ENCODE data around the gene SNRPA1.

Gene SNRPA1

GRCh38 chr15:101252836-101253235 lies 42.2 kb downstream of the SNRPA1 start:
- Histone ChIP-seq H3K4me2 (ENCODE audit: low read depth, low read length, poor library complexity, severe bottlenecking) (peak overlapping the region; percentile 76), H4K20me1 (ENCODE audit: low read depth, low read length) (0 out of 2 replicates have a peak, but pooled peaks cover 4% of the 10 kb centered on the region), H3K9me3 (ENCODE audit: insufficient read depth, low read length) (no peaks in the 10 kb centered on the region), H3K4me3 (ENCODE audit: insufficient read depth, low read length, poor library complexity, severe bottlenecking) (peak overlapping the region; percentile 77), H3K9ac (ENCODE audit: low read length) (peak overlapping the region; percentile 63), H2AFZ (ENCODE audit: low read depth, low read length, severe bottlenecking) (peak overlapping the region; percentile 84), H3K79me2 (ENCODE audit: insufficient read depth, low read length) (peaks cover 24% of the 10 kb centered on the region), H3K36me3 (ENCODE audit: low read length) (no peaks in the 10 kb centered on the region), H3K27me3 (ENCODE audit: low read length) (no peaks in the 10 kb centered on the region), H3K27ac (ENCODE audit: low read depth, low read length) (no peak overlapping the region), H3K9me2 (replicated peaks; ENCODE audit: insufficient read depth, low read length) (no peaks in the 10 kb centered on the region), H3F3A (ENCODE audit: insufficient read depth) (peaks cover 11% of the 10 kb centered on the region)
- no peak for TF ChIP-seq EZH2phosphoT487 (conservative IDR thresholded peaks at IDR 0.05; ENCODE audit: low read length)
- TF ChIP-seq, protein P1, sequence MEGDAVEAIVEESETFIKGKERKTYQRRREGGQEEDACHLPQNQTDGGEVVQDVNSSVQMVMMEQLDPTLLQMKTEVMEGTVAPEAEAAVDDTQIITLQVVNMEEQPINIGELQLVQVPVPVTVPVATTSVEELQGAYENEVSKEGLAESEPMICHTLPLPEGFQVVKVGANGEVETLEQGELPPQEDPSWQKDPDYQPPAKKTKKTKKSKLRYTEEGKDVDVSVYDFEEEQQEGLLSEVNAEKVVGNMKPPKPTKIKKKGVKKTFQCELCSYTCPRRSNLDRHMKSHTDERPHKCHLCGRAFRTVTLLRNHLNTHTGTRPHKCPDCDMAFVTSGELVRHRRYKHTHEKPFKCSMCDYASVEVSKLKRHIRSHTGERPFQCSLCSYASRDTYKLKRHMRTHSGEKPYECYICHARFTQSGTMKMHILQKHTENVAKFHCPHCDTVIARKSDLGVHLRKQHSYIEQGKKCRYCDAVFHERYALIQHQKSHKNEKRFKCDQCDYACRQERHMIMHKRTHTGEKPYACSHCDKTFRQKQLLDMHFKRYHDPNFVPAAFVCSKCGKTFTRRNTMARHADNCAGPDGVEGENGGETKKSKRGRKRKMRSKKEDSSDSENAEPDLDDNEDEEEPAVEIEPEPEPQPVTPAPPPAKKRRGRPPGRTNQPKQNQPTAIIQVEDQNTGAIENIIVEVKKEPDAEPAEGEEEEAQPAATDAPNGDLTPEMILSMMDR (IDR thresholded peaks at IDR 0.05; ENCODE audit: insufficient read depth, low read length, poor library complexity, severe bottlenecking) = no peak

- H3K4me3 ChIP-seq (ENCODE audit: insufficient read depth, low read length, poor library complexity, severe bottlenecking) = peak within 1 kb of the TSS; percentile 77
- no peak for TF ChIP-seq EZH2phosphoT487 (conservative IDR thresholded peaks at IDR 0.05; ENCODE audit: low read length)
- TF ChIP-seq, protein P1 (IDR thresholded peaks at IDR 0.05; ENCODE audit: insufficient read depth, low read length, poor library complexity, severe bottlenecking) = no peak
- peak within 1 kb of the TSS; percentile 76 for H3K4me2 ChIP-seq (ENCODE audit: low read depth, low read length, poor library complexity, severe bottlenecking)
- no peaks in the 10 kb centered on the region for H3K9me3 ChIP-seq (ENCODE audit: insufficient read depth, low read length)
- peak within 1 kb of the TSS; percentile 84 for H2AFZ ChIP-seq (ENCODE audit: low read depth, low read length, severe bottlenecking)
- peaks cover 24% of the 10 kb centered on the region for H3K79me2 ChIP-seq (ENCODE audit: insufficient read depth, low read length)
- 0 out of 2 replicates have a peak, but pooled peaks cover 4% of the 10 kb centered on the region for H4K20me1 ChIP-seq (ENCODE audit: low read depth, low read length)
- H3K36me3 ChIP-seq (ENCODE audit: low read length) = no peaks in the 10 kb centered on the region
- H3K27me3 ChIP-seq (ENCODE audit: low read length) = no peaks in the 10 kb centered on the region
- H3F3A ChIP-seq (ENCODE audit: insufficient read depth) = peaks cover 11% of the 10 kb centered on the region
- H3K9ac ChIP-seq (ENCODE audit: low read length) = peak within 1 kb of the TSS; percentile 64
- H3K27ac ChIP-seq (ENCODE audit: low read depth, low read length) = no peak within 1 kb of the TSS; the same call in 1 of the 2 replicates
- H3K9me2 ChIP-seq (replicated peaks; ENCODE audit: insufficient read depth, low read length) = no peaks in the 10 kb centered on the region
These were observed 42.9 kb downstream of the SNRPA1 start, which contains the start of gene CHSY1 for GRCh38 chr15:101251830-101252820. TSS of gene CHSY1 (minus strand) at chr15:101252048. CDS start at chr15:101251456, 592 bp downstream.

DNA sequence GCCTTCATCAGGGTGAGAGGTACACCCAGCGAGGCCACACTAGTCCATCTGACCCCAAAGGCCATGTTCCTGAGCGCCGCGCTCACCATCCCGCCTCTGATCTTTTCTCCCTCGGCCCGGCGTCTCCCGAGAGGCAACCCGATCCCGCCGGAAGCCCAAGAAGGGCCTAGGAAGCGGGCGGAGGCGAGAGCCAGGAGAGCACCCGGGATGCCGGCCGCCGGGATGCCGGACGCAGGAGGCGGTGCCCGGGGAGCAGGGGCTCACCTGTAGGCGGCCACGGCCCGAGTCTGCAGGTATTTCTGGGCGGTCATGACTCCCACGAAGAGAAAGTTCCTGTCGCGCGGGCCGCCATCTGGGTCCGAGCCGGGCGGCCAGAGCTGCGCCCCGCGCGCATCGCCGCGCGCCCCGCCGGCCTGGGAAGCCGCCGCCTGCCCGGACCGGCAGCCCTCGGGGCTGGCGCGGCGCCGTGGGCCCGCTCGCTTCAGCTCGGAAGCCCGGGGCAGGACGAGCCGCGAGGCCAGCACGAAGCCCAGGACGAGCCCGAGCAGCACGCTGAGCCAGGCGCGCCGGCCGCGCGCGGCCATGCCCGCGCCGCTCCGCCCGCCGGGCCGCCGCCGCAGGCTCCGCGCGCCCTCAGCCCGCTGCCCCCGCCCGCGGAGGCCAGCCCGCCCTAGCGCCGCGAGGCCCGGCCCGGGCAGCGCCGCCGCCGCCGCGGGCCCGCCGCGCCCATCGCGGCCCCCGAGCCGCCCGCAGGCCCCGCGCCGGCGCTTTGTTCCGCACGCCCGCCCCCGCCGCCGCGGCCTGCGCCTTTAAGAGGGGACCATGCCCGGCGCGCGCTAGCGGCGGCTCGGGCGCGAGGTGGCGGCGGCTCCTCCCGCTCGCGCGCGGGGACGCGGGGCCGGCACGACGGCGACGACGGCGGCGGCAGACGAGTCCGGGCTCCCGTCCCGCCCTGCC lies 43.9 kb downstream of the SNRPA1 start:
- H3K4me3 ChIP-seq (ENCODE audit: insufficient read depth, low read length, poor library complexity, severe bottlenecking) = peak overlapping the region; percentile 77
- H3K79me2 ChIP-seq (ENCODE audit: insufficient read depth, low read length) = peaks cover 24% of the 10 kb centered on the region
- H3K36me3 ChIP-seq (ENCODE audit: low read length) = no peaks in the 10 kb centered on the region
- peaks cover 11% of the 10 kb centered on the region for H3F3A ChIP-seq (ENCODE audit: insufficient read depth)
- no peaks in the 10 kb centered on the region for H3K9me3 ChIP-seq (ENCODE audit: insufficient read depth, low read length)
- TF ChIP-seq, protein P1 (IDR thresholded peaks at IDR 0.05; ENCODE audit: insufficient read depth, low read length, poor library complexity, severe bottlenecking) = no peak
- no peak for TF ChIP-seq EZH2phosphoT487 (conservative IDR thresholded peaks at IDR 0.05; ENCODE audit: low read length)
- H3K9me2 ChIP-seq (replicated peaks; ENCODE audit: insufficient read depth, low read length) = no peaks in the 10 kb centered on the region
- H2AFZ ChIP-seq (ENCODE audit: low read depth, low read length, severe bottlenecking) = no peak overlapping the region
- H3K27me3 ChIP-seq (ENCODE audit: low read length) = no peaks in the 10 kb centered on the region
- 0 out of 2 replicates have a peak, but pooled peaks cover 4% of the 10 kb centered on the region for H4K20me1 ChIP-seq (ENCODE audit: low read depth, low read length)
- H3K27ac ChIP-seq (ENCODE audit: low read depth, low read length) = no peak overlapping the region; the same call in 1 of the 2 replicates
- peak overlapping the region; percentile 64 for H3K9ac ChIP-seq (ENCODE audit: low read length)
- H3K4me2 ChIP-seq (ENCODE audit: low read depth, low read length, poor library complexity, severe bottlenecking) = peak overlapping the region; percentile 76
